Liver (tissue), 9 donors: ENCODE measurements around the gene CALB2. TPM values are rescaled to one million over a fixed set of nuclear protein-coding genes. Genes with fewer than 3 reads are reported as not detected.

Experiments
- DNase-seq: peaks from one replicate; pipeline ENCODE4 v3.0.0-alpha.2; 2017; ENCODE audit warnings: low spot score
- H3K27ac ChIP-seq, 2 donors: one replicate each; pipeline ENCODE4 v1.7.0; 2013; ENCODE audit warnings: inconsistent platforms in 2 of 2, low read length in 2 of 2, control low read depth in 1 of 2, low read depth in 1 of 2, mild to moderate bottlenecking in 1 of 2
- H3K27me3 ChIP-seq, 4 donors: one replicate each; pipeline versions ENCODE4 v1.6.1 to v1.7.0; 2013; ENCODE audit warnings: low read length in 3 of 4, inconsistent platforms in 1 of 4, mild to moderate bottlenecking in 1 of 4, moderate library complexity in 1 of 4; ENCODE audit not compliant: control insufficient read depth in 4 of 4, insufficient read depth in 4 of 4
- H3K36me3 ChIP-seq, 4 donors: one replicate each; pipeline versions ENCODE4 v1.6.1 to v1.7.0; 2013; ENCODE audit warnings: low read length in 3 of 4, mild to moderate bottlenecking in 3 of 4, low read depth in 1 of 4, moderate library complexity in 1 of 4; ENCODE audit not compliant: control insufficient read depth in 4 of 4, insufficient read depth in 3 of 4
- H3K4me1 ChIP-seq, 4 donors: one replicate each; pipeline versions ENCODE4 v1.6.1 to v1.7.0; 2013; ENCODE audit warnings: low read length in 3 of 4, mild to moderate bottlenecking in 3 of 4, moderate library complexity in 1 of 4; ENCODE audit not compliant: control insufficient read depth in 4 of 4, insufficient read depth in 4 of 4
- H3K4me3 ChIP-seq, 3 donors: one replicate each; pipeline versions ENCODE4 v1.6.1 to v1.7.0; 2013; ENCODE audit warnings: low read length in 3 of 3, control low read depth in 1 of 3, low read depth in 1 of 3, mild to moderate bottlenecking in 1 of 3
- H3K9ac ChIP-seq, 2 donors: one replicate each; pipeline ENCODE4 v1.7.0; 2013; ENCODE audit warnings: low read length in 2 of 2, mild to moderate bottlenecking in 2 of 2, moderate library complexity in 2 of 2, control low read depth in 1 of 2, low read depth in 1 of 2
- H3K9me3 ChIP-seq, 4 donors: one replicate each; pipeline versions ENCODE4 v1.6.1 to v1.7.0; 2013; ENCODE audit warnings: low read length in 3 of 4; ENCODE audit not compliant: control insufficient read depth in 4 of 4
- CTCF ChIP-seq: fragments of 150-350 bp; IDR thresholded peaks from 2 replicates; pipeline ENCODE4 v1.5.1; 2017; ENCODE audit warnings: improper control_type of control experiment, low read depth, low read length; ENCODE audit not compliant: missing input control
- EGR1 ChIP-seq, 2 donors: IDR thresholded peaks; 2 replicates each; pipeline ENCODE4 v1.6.1; 2016 to 2018; ENCODE audit warnings: antibody characterized with exemption in 2 of 2, low read depth in 2 of 2
- FOXA1 ChIP-seq: IDR thresholded peaks from 2 replicates; pipeline ENCODE4 v1.6.1; 2016; ENCODE audit warnings: antibody characterized with exemption
- FOXA2 ChIP-seq: IDR thresholded peaks from 2 replicates; pipeline ENCODE4 v1.6.1; 2016; ENCODE audit warnings: antibody characterized with exemption
- GABPA ChIP-seq, 2 donors: IDR thresholded peaks in 1 of 2; conservative IDR thresholded peaks in 1 of 2; 2 replicates each; pipeline ENCODE4 v1.6.1; 2016; ENCODE audit warnings: antibody characterized with exemption in 2 of 2, mild to moderate bottlenecking in 1 of 2, moderate library complexity in 1 of 2
- HNF4A ChIP-seq, 2 donors: conservative IDR thresholded peaks; 2 replicates each; pipeline ENCODE4 v1.6.1; 2016; ENCODE audit warnings: antibody characterized with exemption in 2 of 2, mild to moderate bottlenecking in 2 of 2
- HNF4G ChIP-seq: IDR thresholded peaks from 2 replicates; pipeline ENCODE4 v1.6.1; 2016; ENCODE audit warnings: antibody characterized with exemption
- JUND ChIP-seq, 2 donors: IDR thresholded peaks; 2 replicates each; pipeline ENCODE4 v1.6.1; 2016; ENCODE audit warnings: antibody characterized with exemption in 2 of 2
- NR2F2 ChIP-seq: IDR thresholded peaks from 2 replicates; pipeline ENCODE4 v1.6.1; 2016; ENCODE audit warnings: antibody characterized with exemption
- RAD21 ChIP-seq, 2 donors: IDR thresholded peaks; 2 replicates each; pipeline ENCODE4 v1.6.1; 2016; ENCODE audit warnings: antibody characterized with exemption in 2 of 2, mild to moderate bottlenecking in 2 of 2
- REST ChIP-seq: IDR thresholded peaks from 2 replicates; pipeline ENCODE4 v1.6.1; 2016; ENCODE audit warnings: antibody characterized with exemption, mild to moderate bottlenecking
- RXRA ChIP-seq, 2 donors: IDR thresholded peaks; 2 replicates each; pipeline ENCODE4 v1.6.1; 2017 to 2018; ENCODE audit warnings: antibody characterized with exemption in 2 of 2, mild to moderate bottlenecking in 1 of 2
- SP1 ChIP-seq: IDR thresholded peaks from 2 replicates; pipeline ENCODE4 v1.6.1; 2018; ENCODE audit warnings: antibody characterized with exemption, mild to moderate bottlenecking
- TAF1 ChIP-seq: conservative IDR thresholded peaks from 2 replicates; pipeline ENCODE4 v1.6.1; 2016; ENCODE audit warnings: antibody characterized with exemption, mild to moderate bottlenecking
- YY1 ChIP-seq: IDR thresholded peaks from 2 replicates; pipeline ENCODE4 v1.6.1; 2016; ENCODE audit warnings: antibody characterized with exemption, mild to moderate bottlenecking
- ZBTB33 ChIP-seq: IDR thresholded peaks from 2 replicates; pipeline ENCODE4 v1.6.1; 2016; ENCODE audit warnings: antibody characterized with exemption
- WGBS: extraction: QIAGEN DNeasy Blood & Tissue Kit; methylation state at CpG from one replicate; pipeline ENCODE4 v1.1.7; 2013; 5-methylcytosine and 5-hydroxymethylcytosine counted together
- polyA plus RNA-seq, 2 donors: library from polyadenylated mRNA; stranded (reverse) in 1 of 2; unstranded in 1 of 2; fragments of 200-250 nt in 1 of 2; fragments of >200 nt in 1 of 2; fragmentation: Nextera tagmentation in 1 of 2; extraction: Ambion mirVana in 1 of 2; gene quantifications; one replicate each; pipeline versions ENCODE4 v1.2.1 to v1.2.3, GENCODE V29; 2013 to 2015
- total RNA-seq, 2 donors: library from RNA; depleted of rRNA; stranded (reverse); fragments of >200 nt; gene quantifications; one replicate each; pipeline ENCODE4 v1.2.3, GENCODE V29; 2014
- TF ChIP-seq, protein P1 (sequence below): IDR thresholded peaks from 2 replicates; pipeline ENCODE4 v1.6.1; 2016; ENCODE audit warnings: antibody characterized with exemption
- TF ChIP-seq, protein P2 (sequence below): IDR thresholded peaks from 2 replicates; pipeline ENCODE4 v1.6.1; 2016; ENCODE audit warnings: antibody characterized with exemption
- donor health status: healthy.
- donor health status: healthy.
- donor health status: healthy.
- donor health status: healthy.
- donor health status: healthy.

CALB2 gene
- total and polyA plus RNA-seq, 4 donors: not detected

- Histone ChIP-seq H3K27me3 (no peaks in the 10 kb centered on the region), H3K9me3 (no peaks in the 10 kb centered on the region), H3K9ac (no peak overlapping the region), H3K4me3 (no peak overlapping the region), H3K4me1 (no peaks in the 10 kb centered on the region), H3K36me3 (no peaks in the 10 kb centered on the region), H3K27ac (no peak overlapping the region)
- 59% methylated on average over 13 of the region's 13 CpGs for WGBS
- TF ChIP-seq TAF1 (no peak), RXRA (IDR thresholded peaks at IDR 0.05) (no peak), GABPA (IDR thresholded peaks at IDR 0.05 in 1 of 2, conservative IDR thresholded peaks at IDR 0.05 in 1 of 2) (no peak), EGR1 (IDR thresholded peaks at IDR 0.05; ENCODE audit: low read depth in 2 of 2) (no peak), HNF4A (conservative IDR thresholded peaks at IDR 0.05) (no peak), FOXA2 (no peak), SP1 (no peak), NR2F2 (no peak), JUND (IDR thresholded peaks at IDR 0.05) (no peak), RAD21 (IDR thresholded peaks at IDR 0.05) (no peak), HNF4G (no peak), YY1 (no peak), CTCF (no peak), ZBTB33 (no peak), REST (no peak), FOXA1 (no peak)
- TF ChIP-seq, protein P1, sequence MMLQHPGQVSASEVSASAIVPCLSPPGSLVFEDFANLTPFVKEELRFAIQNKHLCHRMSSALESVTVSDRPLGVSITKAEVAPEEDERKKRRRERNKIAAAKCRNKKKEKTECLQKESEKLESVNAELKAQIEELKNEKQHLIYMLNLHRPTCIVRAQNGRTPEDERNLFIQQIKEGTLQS: no peak
- TF ChIP-seq, protein P2, sequence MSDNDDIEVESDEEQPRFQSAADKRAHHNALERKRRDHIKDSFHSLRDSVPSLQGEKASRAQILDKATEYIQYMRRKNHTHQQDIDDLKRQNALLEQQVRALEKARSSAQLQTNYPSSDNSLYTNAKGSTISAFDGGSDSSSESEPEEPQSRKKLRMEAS: no peak
- peak; percentile 20 for DNase-seq
These were observed 14.1 kb upstream of the CALB2 start for GRCh38 chr16:71344315-71344905.
